ENCODE data around the gene OS9.

DNA sequence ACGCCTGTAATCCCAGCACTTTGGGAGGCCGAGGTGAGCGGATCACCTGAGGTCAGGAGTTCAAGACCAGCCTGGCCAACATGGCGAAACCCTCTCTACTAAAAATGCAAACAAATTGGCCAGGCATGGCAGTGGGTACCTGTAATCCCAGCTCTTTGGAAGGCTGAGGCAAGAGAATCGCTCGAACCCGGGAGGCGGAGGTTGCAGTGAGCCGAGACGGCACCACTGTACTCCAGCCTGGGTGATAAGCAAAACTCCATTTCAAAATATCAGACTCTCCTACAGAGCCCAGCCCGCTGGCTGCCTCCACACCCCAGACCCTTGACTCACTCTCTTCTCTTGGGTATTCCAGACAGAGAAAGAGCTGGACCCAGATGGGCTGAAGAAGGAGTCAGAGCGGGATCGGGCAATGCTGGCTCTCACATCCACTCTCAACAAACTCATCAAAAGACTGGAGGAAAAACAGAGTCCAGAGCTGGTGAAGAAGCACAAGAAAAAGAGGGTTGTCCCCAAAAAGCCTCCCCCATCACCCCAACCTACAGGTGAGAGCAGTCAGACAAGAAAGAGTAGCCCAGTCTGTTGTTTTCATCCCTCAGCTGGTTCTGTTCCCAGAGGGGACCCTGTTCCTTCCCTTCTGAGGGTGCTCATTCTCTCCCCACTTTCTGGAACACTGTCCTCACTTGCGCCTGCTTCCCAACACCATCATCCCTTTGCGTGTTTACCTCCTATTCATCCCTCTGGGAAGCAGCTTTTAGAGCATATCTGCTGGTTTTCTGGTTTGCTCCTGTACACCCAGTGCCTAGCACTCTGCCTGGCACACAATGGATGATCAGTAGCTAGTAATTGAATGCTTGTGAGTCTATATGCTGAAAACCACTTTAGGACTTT is 25.0 kb downstream of the OS9 start:
- TF ChIP-seq, protein P1, sequence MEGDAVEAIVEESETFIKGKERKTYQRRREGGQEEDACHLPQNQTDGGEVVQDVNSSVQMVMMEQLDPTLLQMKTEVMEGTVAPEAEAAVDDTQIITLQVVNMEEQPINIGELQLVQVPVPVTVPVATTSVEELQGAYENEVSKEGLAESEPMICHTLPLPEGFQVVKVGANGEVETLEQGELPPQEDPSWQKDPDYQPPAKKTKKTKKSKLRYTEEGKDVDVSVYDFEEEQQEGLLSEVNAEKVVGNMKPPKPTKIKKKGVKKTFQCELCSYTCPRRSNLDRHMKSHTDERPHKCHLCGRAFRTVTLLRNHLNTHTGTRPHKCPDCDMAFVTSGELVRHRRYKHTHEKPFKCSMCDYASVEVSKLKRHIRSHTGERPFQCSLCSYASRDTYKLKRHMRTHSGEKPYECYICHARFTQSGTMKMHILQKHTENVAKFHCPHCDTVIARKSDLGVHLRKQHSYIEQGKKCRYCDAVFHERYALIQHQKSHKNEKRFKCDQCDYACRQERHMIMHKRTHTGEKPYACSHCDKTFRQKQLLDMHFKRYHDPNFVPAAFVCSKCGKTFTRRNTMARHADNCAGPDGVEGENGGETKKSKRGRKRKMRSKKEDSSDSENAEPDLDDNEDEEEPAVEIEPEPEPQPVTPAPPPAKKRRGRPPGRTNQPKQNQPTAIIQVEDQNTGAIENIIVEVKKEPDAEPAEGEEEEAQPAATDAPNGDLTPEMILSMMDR (conservative IDR thresholded peaks at IDR 0.05) = no peak
- no peak for TF ChIP-seq ZFX (IDR thresholded peaks at IDR 0.05)
